ENCODE measurements around the gene ATG14.
"Not testable (repeated sequence)": the region's sequence is repeated elsewhere in the genome, so short reads cannot be mapped to it uniquely, and the experiment has no call there.

The ATG14 gene

GRCh38 chr14:55426891-55427290 lies 15.3 kb upstream of the ATG14 start:
- no peak for TF ChIP-seq CTCF (IDR thresholded peaks at IDR 0.05; ENCODE audit: extremely low read depth, insufficient read depth, missing control alignments)
- in situ Hi-C loops (cut with MboI; ENCODE audit: low pct_unique_long_range_greater_than_20kb, low sequenced_read_pairs, unreplicated experiment) = loop anchor here (25.0 kb wide), 1 partner anchor 1060 kb away; no protein-coding TSS in a partner anchor
- no peak for DNase-seq (ENCODE audit: low spot score)

GRCh38 chr14:55425091-55425490 lies 13.5 kb upstream of the ATG14 start:
- DNase-seq (ENCODE audit: low spot score) = no peak
- in situ Hi-C loops (cut with MboI; ENCODE audit: low pct_unique_long_range_greater_than_20kb, low sequenced_read_pairs, unreplicated experiment) = loop anchor here (25.0 kb wide), 1 partner anchor 1062 kb away; no protein-coding TSS in a partner anchor
- TF ChIP-seq CTCF (IDR thresholded peaks at IDR 0.05; ENCODE audit: extremely low read depth, insufficient read depth, missing control alignments) = no peak

GRCh38 chr14:55423969-55424368 lies 12.3 kb upstream of the ATG14 start:
- TF ChIP-seq CTCF (IDR thresholded peaks at IDR 0.05; ENCODE audit: extremely low read depth, insufficient read depth, missing control alignments) = no peak
- no peak for DNase-seq (ENCODE audit: low spot score)
- in situ Hi-C loops (cut with MboI; ENCODE audit: low pct_unique_long_range_greater_than_20kb, low sequenced_read_pairs, unreplicated experiment) = no loop called here

GRCh38 chr14:55422338-55422737 lies 10.7 kb upstream of the ATG14 start:
- in situ Hi-C loops (cut with MboI; ENCODE audit: low pct_unique_long_range_greater_than_20kb, low sequenced_read_pairs, unreplicated experiment); DNase-seq (ENCODE audit: low spot score): not testable (repeated sequence)

- no peak for DNase-seq (ENCODE audit: low spot score)
- TF ChIP-seq CTCF (IDR thresholded peaks at IDR 0.05; ENCODE audit: extremely low read depth, insufficient read depth, missing control alignments) = no peak
- in situ Hi-C loops (cut with MboI; ENCODE audit: low pct_unique_long_range_greater_than_20kb, low sequenced_read_pairs, unreplicated experiment) = no loop called here
Observed at GRCh38 chr14:55419663-55420062, 8.0 kb upstream of the ATG14 start.

GRCh38 chr14:55418411-55418810 lies 6.8 kb upstream of the ATG14 start:
- in situ Hi-C loops (cut with MboI; ENCODE audit: low pct_unique_long_range_greater_than_20kb, low sequenced_read_pairs, unreplicated experiment) = no loop called here
- TF ChIP-seq CTCF (IDR thresholded peaks at IDR 0.05; ENCODE audit: extremely low read depth, insufficient read depth, missing control alignments) = no peak
- DNase-seq (ENCODE audit: low spot score) = no peak

- in situ Hi-C loops (cut with MboI; ENCODE audit: low pct_unique_long_range_greater_than_20kb, low sequenced_read_pairs, unreplicated experiment) = no loop called here
- no peak for TF ChIP-seq CTCF (IDR thresholded peaks at IDR 0.05; ENCODE audit: extremely low read depth, insufficient read depth, missing control alignments)
- DNase-seq (ENCODE audit: low spot score) = no peak
Observed at GRCh38 chr14:55417955-55418354, 6.3 kb upstream of the ATG14 start.
